Activated CD4-positive, CD25-positive, alpha-beta regulatory T cell treated with anti-CD3 and anti-CD28 coated beads, Interleukin-2, amount 50 U/mL, for 72 hours (primary cell): ENCODE data around the gene NDUFB7.
A peak's percentile ranks its signal among the peaks of the same experiment; 100 is the strongest.
"Not testable (repeated sequence)": the region's sequence is repeated elsewhere in the genome, so short reads cannot be mapped to it uniquely, and the experiment has no call there.

Source experiments
- DNase-seq: peaks from one replicate; pipeline ENCODE4 v3.0.0; 2021

NDUFB7 gene

GRCh38 chr19:14570864-14571527 lies 870 bp downstream of the NDUFB7 start:
- no peak for DNase-seq

- DNase-seq: no peak
These were observed 4.8 kb downstream of the NDUFB7 start for GRCh38 chr19:14567079-14567478.

DNA sequence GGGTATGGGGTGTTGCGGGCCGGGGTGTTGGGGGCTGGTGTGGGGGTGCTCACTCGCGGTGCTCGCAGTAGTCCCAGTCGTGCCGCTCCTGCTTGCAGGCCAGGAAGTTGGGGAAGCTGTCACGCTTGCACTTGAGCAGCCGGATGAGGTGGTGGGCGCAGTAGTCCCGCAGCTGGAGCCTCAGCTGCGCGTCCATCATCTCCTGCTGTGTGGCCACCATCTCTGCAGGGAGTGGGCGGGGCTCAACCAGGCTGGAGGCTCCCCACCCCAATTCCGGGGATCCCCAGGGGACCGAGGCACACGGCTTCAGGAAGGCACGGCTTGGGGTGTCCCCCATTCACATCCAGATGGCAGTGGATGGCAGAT lies 5.2 kb downstream of the NDUFB7 start:
- no peak for DNase-seq

GRCh38 chr19:14565765-14566711 lies 5.8 kb downstream of the NDUFB7 start:
- DNase-seq: no peak

- no peak for DNase-seq
These were observed 6.6 kb downstream of the NDUFB7 start for GRCh38 chr19:14565298-14565679.

- DNase-seq: not testable (repeated sequence)
These were observed 7.1 kb downstream of the NDUFB7 start for GRCh38 chr19:14564652-14565297.

GRCh38 chr19:14563989-14564651 lies 7.7 kb downstream of the NDUFB7 start:
- DNase-seq: no peak

- DNase-seq: no peak
These were observed 8.3 kb downstream of the NDUFB7 start for GRCh38 chr19:14563590-14563926.

- DNase-seq: no peak
These were observed 8.9 kb downstream of the NDUFB7 start for GRCh38 chr19:14562660-14563589.

DNA sequence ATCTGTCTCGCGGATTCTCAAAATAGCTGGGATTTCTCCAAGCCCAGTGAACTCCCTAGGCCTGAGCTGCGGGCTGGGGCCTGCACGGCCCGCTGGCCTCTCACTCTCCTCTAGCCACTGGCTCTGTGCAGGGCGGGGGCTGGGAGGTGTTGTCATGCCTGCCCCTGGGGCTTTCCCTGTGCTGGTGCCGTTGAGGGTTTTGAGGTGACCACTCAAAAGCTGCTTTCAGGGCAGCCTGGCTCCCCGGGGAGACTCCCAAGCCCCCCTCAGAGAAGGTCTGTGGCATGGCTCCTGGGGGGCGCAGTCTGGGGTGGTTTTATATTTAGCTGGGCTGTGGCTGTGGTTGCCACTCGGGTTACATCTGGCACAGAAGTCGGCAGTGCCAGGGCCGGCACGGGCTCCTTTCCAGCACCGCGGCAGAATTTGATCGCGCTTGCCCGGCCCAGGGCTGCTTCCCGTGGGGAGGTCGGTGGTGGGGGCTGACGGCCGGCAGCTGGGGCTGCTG lies 10.0 kb downstream of the NDUFB7 start:
- DNase-seq: no peak

DNA sequence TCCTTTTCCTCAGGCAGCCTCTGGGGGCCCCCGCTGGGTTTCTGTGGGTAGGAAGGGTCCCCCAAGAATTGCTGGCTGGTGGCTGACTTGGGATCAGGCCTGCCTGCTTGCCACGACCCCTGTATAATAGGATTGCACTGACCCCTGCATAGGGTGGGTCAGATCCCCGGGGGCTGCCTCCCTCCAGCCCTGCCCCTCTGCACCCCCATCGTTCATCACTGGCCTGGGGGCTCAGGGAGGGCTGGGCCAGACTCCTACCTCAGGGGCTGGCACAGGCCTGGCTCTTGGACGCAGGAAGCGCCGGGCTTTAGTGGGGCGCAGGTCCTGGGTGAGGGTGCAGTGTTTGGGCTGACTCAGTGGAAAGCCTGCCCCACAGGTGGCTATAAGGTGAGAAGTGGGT lies 10.6 kb downstream of the NDUFB7 start:
- DNase-seq: no peak

DNA sequence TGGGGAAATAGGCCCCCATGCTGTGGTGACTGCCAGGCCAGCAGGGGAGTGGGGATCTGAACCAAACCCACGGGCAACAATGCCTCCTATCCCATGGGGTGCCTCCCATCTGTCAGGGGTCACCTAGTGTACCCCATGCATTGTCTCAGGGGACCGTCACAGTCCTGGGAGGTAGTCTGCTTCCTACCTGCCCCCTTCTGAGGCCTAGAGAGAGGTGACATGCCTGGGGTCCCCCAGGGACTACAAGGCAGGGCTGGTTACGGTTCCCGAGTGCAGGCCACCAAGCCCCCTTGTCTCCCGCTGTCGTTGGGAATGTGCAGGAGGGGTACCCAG lies 11.1 kb downstream of the NDUFB7 start:
- no peak for DNase-seq

GRCh38 chr19:14559916-14560775 lies 11.7 kb downstream of the NDUFB7 start:
- DNase-seq: no peak

DNA sequence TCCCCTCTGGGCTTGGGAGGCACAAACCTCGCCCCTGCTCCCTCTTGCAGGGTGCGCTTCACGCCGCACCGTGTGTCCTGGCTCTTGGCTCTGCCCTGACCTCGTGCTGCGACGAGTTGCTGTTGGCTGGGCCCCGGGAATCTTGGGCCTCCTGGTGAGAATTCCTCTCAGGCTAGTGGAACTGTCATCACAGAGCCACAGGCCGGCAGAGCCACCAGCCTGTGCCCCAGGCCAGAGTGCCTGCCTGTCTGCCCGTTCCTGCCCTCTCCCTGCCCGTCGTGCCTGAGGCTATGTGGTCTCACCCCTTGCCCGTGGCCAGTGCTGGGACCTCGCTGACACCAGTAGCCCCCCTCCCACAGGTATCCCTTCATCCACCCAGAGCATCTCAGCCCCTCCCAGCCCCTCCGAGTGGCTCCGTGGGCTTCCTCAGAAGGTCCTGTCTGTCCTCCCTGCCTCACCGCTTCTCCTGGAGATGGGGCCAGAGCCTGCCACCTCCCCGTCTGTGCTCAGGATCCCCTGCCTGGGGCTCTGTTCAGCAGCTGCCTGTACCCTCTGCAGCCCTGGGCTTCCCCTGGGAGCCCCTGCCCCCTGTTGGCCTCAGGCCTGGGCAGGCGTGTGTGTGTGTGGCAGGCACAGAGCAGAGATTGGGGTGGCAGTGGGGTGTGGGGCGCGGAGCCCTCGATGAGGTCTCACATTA lies 13.3 kb downstream of the NDUFB7 start:
- no peak for DNase-seq

DNA sequence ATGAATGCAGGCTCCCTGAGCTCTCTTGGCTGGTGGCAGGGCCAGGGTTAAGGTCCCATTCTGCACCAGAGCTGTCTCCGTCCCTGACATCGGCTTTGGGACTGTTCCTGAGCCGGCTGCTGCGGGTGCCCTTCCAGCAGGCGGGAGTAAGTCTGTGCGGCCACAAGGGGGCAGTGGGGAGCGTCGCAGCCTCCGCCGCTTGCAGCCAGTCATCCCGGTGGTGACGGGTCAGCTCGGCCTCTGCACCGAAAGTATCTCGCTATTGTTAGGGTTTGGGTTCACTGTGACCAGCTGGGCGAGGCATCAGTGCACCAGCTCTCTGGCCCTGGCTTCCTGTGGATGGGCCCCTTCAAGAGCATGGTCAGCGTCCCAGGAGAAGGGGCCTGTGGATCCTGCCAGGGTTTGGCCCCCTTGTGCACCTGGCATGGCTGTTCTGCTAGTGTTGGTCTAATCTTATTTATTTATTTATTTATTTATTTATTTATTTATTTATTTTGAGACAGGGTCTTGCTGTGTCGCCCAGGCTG lies 15.1 kb downstream of the NDUFB7 start:
- DNase-seq: peak; percentile 84

DNA sequence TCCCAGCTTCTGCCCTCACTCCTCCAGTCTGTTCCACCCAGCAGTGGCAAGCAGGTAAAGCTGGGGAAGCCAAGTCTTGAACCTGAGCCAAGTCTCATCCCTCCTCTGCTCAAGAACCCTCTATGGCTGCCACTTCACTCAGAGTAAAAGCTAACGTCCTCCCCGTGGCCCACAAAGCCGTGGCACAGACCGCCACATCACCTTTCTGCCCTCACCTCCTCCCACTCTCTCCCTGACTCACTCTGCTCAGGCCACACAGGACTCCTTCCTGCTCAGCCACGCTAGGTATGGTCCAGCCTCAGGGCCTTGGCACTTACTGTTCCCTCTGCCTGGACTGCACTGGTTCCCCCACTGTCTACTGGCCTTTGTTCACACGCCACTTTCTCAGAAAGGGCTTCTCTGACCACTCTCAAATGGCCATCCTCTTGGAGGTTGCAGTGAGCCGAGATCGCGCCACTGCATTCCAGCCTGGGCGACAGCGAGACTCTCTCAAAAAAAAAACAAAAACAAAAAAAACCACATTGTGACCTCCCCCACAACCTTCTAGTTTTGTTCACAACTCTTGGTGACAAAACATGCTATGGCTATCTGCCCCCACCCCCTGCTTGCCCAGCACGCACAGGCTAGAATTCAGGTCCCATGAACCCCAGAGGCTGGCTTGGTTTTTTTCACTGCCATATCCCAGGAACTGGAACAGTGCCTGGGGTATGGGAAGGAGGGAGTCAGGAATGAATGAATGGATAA lies 15.8 kb downstream of the NDUFB7 start:
- no peak for DNase-seq

- DNase-seq: no peak
These were observed 17.5 kb downstream of the NDUFB7 start for GRCh38 chr19:14554382-14554812.

DNA sequence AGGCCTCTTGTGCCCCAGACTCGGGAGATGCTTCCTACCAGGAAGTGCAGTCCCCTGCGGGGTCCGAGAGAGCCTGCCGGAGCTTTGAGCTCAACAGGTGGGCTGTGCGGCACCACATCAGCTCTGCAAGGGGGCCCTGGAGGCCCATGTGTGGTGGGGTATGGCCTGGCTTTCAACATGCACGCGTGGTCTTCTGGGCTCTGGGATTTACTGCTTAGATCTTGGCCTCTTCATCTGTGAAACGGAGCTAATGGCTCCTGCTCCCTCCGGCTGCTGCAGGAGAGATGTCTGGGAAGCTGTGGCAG lies 18.0 kb downstream of the NDUFB7 start:
- DNase-seq: no peak

DNA sequence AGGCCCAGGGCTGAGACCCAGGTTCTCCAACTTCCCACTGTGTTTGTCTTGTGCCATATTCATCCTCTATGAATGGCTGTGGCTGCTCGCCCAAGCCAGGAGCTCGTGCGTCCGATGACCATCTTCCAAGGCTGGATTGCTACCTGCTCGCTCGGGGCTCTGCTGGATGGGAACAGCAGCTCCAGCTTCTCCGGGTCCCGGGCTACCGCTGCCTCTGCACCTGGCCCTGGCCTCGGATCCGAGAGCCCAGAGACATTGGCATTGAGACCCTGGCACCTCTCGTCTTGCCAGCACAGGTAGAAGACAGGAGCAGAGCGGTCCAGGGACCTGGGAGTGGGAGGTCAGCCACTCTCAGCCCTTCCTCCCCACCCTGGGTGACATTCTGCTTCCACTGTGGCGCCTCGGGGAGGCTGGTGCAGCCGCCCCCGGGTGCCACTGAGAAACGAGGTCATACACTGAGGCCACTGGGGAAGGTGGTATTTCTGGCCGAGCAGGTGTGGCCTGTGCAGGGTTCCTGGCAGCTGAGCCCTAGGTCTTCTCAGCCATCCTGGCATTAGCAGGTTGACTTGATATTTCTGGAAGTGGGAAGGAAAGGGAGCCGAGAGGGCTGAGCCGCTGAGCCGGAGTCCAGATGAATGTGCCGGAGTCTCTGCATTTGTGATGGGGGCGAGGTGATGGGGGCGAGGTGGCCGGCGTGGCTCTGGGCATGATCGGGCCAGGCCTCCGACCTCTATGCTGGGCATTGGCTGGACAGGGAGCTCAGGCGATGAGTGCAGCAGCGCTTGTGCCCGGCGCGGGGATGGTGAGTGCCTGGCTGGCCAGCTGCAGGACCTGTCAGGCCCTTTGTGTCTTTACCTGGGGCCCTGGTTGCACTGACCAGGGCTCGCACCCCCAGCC lies 18.6 kb downstream of the NDUFB7 start:
- DNase-seq: no peak
